HEK293 (cell line): ENCODE measurements around the gene MSI1.

Source experiments
- ELK4 ChIP-seq: IDR thresholded peaks from 2 replicates; pipeline ENCODE4 v1.6.1; 2011; ENCODE audit warnings: mild to moderate bottlenecking, low read depth, low read length, borderline replicate concordance
- FEZF1 ChIP-seq: fragments of 450-650 bp; formaldehyde crosslinking; IDR thresholded peaks from 2 replicates; pipeline ENCODE4 v1.5.1; 2016; ENCODE audit warnings: missing biosample characterization, missing genetic modification characterization
- HOXA7 ChIP-seq: sonication (generic); formaldehyde crosslinking; IDR thresholded peaks from 2 replicates; pipeline ENCODE4 v1.8.1; 2022; ENCODE audit warnings: missing genetic modification reagents, borderline replicate concordance
- INSM2 ChIP-seq: fragments of 450-650 bp; formaldehyde crosslinking; IDR thresholded peaks from 2 replicates; pipeline ENCODE4 v1.5.1; 2016; ENCODE audit warnings: missing biosample characterization, missing genetic modification characterization
- KLF10 ChIP-seq: fragments of 450-650 bp; IDR thresholded peaks from 2 replicates; pipeline ENCODE4 v1.5.1; 2018; ENCODE audit warnings: missing biosample characterization, mild to moderate bottlenecking, missing genetic modification characterization
- KLF8 ChIP-seq: fragments of 450-650 bp; formaldehyde crosslinking; IDR thresholded peaks from 2 replicates; pipeline ENCODE4 v1.5.1; 2016; ENCODE audit warnings: missing biosample characterization, missing genetic modification characterization
- SCRT1 ChIP-seq: fragments of 450-650 bp; formaldehyde crosslinking; IDR thresholded peaks from 2 replicates; pipeline ENCODE4 v1.5.1; 2016; ENCODE audit warnings: missing biosample characterization, missing genetic modification characterization, borderline replicate concordance
- SP7 ChIP-seq: fragments of 450-650 bp; formaldehyde crosslinking; IDR thresholded peaks from 2 replicates; pipeline ENCODE4 v1.5.1; 2016; ENCODE audit warnings: missing biosample characterization, missing genetic modification characterization
- TCF7L2 ChIP-seq: IDR thresholded peaks from 2 replicates; pipeline ENCODE4 v1.6.1; 2011; ENCODE audit warnings: low read depth, mild to moderate bottlenecking, inconsistent platforms, low read length, moderate library complexity, borderline replicate concordance
- ZBTB10 ChIP-seq: fragments of 450-650 bp; formaldehyde crosslinking; IDR thresholded peaks from 2 replicates; pipeline ENCODE4 v1.5.1; 2016; ENCODE audit warnings: missing biosample characterization, missing genetic modification characterization
- ZBTB8A ChIP-seq: fragments of 450-650 bp; formaldehyde crosslinking; IDR thresholded peaks from 2 replicates; pipeline ENCODE4 v1.5.1; 2016; ENCODE audit warnings: missing biosample characterization, missing genetic modification characterization
- ZNF366 ChIP-seq: fragments of 450-650 bp; formaldehyde crosslinking; conservative IDR thresholded peaks from 2 replicates; pipeline ENCODE4 v1.5.1; 2016; ENCODE audit warnings: missing biosample characterization, missing genetic modification characterization
- ZNF391 ChIP-seq: fragments of 450-650 bp; formaldehyde crosslinking; IDR thresholded peaks from 2 replicates; pipeline ENCODE4 v1.5.1; 2016; ENCODE audit warnings: low read depth, missing biosample characterization, missing genetic modification characterization, borderline replicate concordance
- ZNF394 ChIP-seq: fragments of 450-650 bp; formaldehyde crosslinking; IDR thresholded peaks from 2 replicates; pipeline ENCODE4 v1.5.1; 2016; ENCODE audit warnings: missing biosample characterization, missing genetic modification characterization, mild to moderate bottlenecking, moderate library complexity, borderline replicate concordance
- ZNF404 ChIP-seq: fragments of 450-650 bp; formaldehyde crosslinking; IDR thresholded peaks from 2 replicates; pipeline ENCODE4 v1.5.1; 2017; ENCODE audit warnings: missing biosample characterization, missing genetic modification characterization
- ZNF423 ChIP-seq: fragments of 450-650 bp; formaldehyde crosslinking; IDR thresholded peaks from 2 replicates; pipeline ENCODE4 v1.5.1; 2016; ENCODE audit warnings: missing biosample characterization, missing genetic modification characterization
- ZNF48 ChIP-seq: fragments of 450-650 bp; formaldehyde crosslinking; IDR thresholded peaks from 2 replicates; pipeline ENCODE4 v1.5.1; 2016; ENCODE audit warnings: missing biosample characterization, missing genetic modification characterization
- ZNF544 ChIP-seq: fragments of 450-650 bp; formaldehyde crosslinking; IDR thresholded peaks from 2 replicates; pipeline ENCODE4 v1.5.0; 2017; ENCODE audit warnings: missing biosample characterization, missing genetic modification characterization
- ZNF600 ChIP-seq: fragments of 450-650 bp; formaldehyde crosslinking; IDR thresholded peaks from 2 replicates; pipeline ENCODE4 v1.5.1; 2016; ENCODE audit warnings: missing biosample characterization, missing genetic modification characterization
- ZNF658 ChIP-seq: fragments of 450-650 bp; formaldehyde crosslinking; IDR thresholded peaks from 2 replicates; pipeline ENCODE4; 2016; ENCODE audit warnings: missing biosample characterization, missing genetic modification characterization
- ZNF677 ChIP-seq: fragments of 450-650 bp; IDR thresholded peaks from 2 replicates; pipeline ENCODE4 v1.5.0; 2018; ENCODE audit warnings: missing biosample characterization, mild to moderate bottlenecking, missing genetic modification characterization, moderate library complexity
- ZNF843 ChIP-seq: fragments of 450-650 bp; formaldehyde crosslinking; IDR thresholded peaks from 2 replicates; pipeline ENCODE4 v1.5.1; 2016; ENCODE audit warnings: missing biosample characterization, missing genetic modification characterization
- ZSCAN4 ChIP-seq: fragments of 450-650 bp; formaldehyde crosslinking; IDR thresholded peaks from 2 replicates; pipeline ENCODE4 v1.5.1; 2017; ENCODE audit warnings: missing biosample characterization, missing genetic modification characterization
- TF ChIP-seq, protein P1 (sequence below): fragments of 450-650 bp; formaldehyde crosslinking; optimal IDR thresholded peaks from 2 replicates; pipeline ENCODE3; 2016; ENCODE audit warnings: missing biosample characterization, mild to moderate bottlenecking, missing genetic modification characterization
- TF ChIP-seq, protein P2 (sequence below): fragments of 450-650 bp; formaldehyde crosslinking; IDR thresholded peaks from 2 replicates; pipeline ENCODE4 v1.5.1; 2016; ENCODE audit warnings: missing biosample characterization, missing genetic modification characterization
- TF ChIP-seq, protein P3 (sequence below): fragments of 450-650 bp; formaldehyde crosslinking; IDR thresholded peaks from 2 replicates; pipeline ENCODE4 v1.5.1; 2016; ENCODE audit warnings: missing biosample characterization, missing genetic modification characterization

MSI1 gene

GRCh38 chr12:120301962-120302815 lies 66.8 kb downstream of the MSI1 start, which contains the start of gene SIRT4 (continued):
- TF ChIP-seq INSM2 (peak; percentile 100), SP7 (peak; percentile 88), ZNF843 (tag by site-specific recombination) (peak; percentile 57; the same call in 1 of the 2 replicates), TCF7L2 (no peak), KLF8 (tag by site-specific recombination) (0 out of 2 replicates have a peak, but pooled peaks have one; percentile 37), ZNF394 (tag by site-specific recombination) (peak; percentile 63), KLF10 (tag by site-specific recombination) (peak; percentile 75), ZNF658 (tag by site-specific recombination) (no peak), SCRT1 (tag by site-specific recombination) (peak; percentile 59), FEZF1 (no peak), ZNF677 (no peak), ZNF391 (peak; percentile 37; the same call in 1 of the 2 replicates), ZNF600 (tag by site-specific recombination) (peak; percentile 98), ZNF404 (tag by site-specific recombination) (no peak), ELK4 (no peak), HOXA7 (CRISPR knock-in tag) (no peak), ZNF366 (tag by site-specific recombination) (peak; percentile 34; the same call in 1 of the 2 replicates), ZNF544 (tag by site-specific recombination) (no peak), ZNF48 (tag by site-specific recombination) (no peak), ZBTB8A (tag by site-specific recombination) (peak; percentile 45; the same call in 1 of the 2 replicates), ZBTB10 (peak; percentile 41; the same call in 1 of the 2 replicates), ZNF423 (tag by site-specific recombination) (no peak), ZSCAN4 (tag by site-specific recombination) (no peak)
- TF ChIP-seq, protein P1, sequence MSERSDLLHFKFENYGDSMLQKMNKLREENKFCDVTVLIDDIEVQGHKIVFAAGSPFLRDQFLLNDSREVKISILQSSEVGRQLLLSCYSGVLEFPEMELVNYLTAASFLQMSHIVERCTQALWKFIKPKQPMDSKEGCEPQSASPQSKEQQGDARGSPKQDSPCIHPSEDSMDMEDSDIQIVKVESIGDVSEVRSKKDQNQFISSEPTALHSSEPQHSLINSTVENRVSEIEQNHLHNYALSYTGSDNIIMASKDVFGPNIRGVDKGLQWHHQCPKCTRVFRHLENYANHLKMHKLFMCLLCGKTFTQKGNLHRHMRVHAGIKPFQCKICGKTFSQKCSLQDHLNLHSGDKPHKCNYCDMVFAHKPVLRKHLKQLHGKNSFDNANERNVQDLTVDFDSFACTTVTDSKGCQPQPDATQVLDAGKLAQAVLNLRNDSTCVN (tag by site-specific recombination), result peak; percentile 29
- TF ChIP-seq, protein P2, sequence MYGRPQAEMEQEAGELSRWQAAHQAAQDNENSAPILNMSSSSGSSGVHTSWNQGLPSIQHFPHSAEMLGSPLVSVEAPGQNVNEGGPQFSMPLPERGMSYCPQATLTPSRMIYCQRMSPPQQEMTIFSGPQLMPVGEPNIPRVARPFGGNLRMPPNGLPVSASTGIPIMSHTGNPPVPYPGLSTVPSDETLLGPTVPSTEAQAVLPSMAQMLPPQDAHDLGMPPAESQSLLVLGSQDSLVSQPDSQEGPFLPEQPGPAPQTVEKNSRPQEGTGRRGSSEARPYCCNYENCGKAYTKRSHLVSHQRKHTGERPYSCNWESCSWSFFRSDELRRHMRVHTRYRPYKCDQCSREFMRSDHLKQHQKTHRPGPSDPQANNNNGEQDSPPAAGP (tag by site-specific recombination), result peak; percentile 53
- TF ChIP-seq, protein P3, sequence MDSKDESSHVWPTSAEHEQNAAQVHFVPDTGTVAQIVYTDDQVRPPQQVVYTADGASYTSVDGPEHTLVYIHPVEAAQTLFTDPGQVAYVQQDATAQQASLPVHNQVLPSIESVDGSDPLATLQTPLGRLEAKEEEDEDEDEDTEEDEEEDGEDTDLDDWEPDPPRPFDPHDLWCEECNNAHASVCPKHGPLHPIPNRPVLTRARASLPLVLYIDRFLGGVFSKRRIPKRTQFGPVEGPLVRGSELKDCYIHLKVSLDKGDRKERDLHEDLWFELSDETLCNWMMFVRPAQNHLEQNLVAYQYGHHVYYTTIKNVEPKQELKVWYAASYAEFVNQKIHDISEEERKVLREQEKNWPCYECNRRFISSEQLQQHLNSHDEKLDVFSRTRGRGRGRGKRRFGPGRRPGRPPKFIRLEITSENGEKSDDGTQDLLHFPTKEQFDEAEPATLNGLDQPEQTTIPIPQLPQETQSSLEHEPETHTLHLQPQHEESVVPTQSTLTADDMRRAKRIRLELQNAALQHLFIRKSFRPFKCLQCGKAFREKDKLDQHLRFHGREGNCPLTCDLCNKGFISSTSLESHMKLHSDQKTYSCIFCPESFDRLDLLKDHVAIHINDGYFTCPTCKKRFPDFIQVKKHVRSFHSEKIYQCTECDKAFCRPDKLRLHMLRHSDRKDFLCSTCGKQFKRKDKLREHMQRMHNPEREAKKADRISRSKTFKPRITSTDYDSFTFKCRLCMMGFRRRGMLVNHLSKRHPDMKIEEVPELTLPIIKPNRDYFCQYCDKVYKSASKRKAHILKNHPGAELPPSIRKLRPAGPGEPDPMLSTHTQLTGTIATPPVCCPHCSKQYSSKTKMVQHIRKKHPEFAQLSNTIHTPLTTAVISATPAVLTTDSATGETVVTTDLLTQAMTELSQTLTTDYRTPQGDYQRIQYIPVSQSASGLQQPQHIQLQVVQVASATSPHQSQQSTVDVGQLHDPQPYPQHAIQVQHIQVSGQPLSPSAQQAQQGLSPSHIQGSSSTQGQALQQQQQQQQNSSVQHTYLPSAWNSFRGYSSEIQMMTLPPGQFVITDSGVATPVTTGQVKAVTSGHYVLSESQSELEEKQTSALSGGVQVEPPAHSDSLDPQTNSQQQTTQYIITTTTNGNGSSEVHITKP, result peak; percentile 100
